GM18951 (cell line): ENCODE data around the gene SERTAD1.

Experiments
- POLR2A ChIP-seq: IDR thresholded peaks from 4 replicates; pipeline ENCODE4 v1.6.1; 2011; ENCODE audit warnings: mild to moderate bottlenecking; ENCODE audit not compliant: insufficient read length, insufficient read depth; ENCODE audit errors: extremely low read depth
- in situ Hi-C: fragments of 300-500 bp; cut with MboI; formaldehyde crosslinking; loops from one replicate; pipeline ENCODE4 v1.12.0; 2022; ENCODE audit warnings: low sequenced_read_pairs, mixed read lengths, inconsistent platforms; ENCODE audit not compliant: unreplicated experiment

SERTAD1 gene

GRCh38 chr19:40395956-40396355 is 29.8 kb downstream of the SERTAD1 start:
- no peak for TF ChIP-seq POLR2A
- in situ Hi-C loops = no loop called here

DNA sequence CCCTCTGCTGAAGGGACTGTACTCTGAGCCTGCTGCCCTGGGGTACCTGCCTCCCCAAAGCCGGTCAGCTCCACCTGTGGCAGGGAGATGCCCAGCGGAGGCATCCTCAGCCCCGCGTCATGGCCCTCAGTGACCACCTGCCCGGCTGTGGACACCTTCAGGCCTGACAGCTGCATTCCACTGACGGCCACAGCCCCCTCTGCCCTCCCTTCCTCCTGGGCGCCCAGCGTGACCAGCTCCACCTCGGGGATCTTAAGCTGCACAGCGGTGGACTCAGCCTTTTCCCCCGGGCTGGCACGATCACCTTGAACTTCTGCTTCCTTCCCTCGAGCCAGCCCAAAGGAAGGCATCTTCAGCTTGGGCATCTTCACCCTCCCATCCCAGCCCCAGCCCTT is 31.0 kb downstream of the SERTAD1 start:
- in situ Hi-C loops = no loop called here
- TF ChIP-seq POLR2A = no peak

DNA sequence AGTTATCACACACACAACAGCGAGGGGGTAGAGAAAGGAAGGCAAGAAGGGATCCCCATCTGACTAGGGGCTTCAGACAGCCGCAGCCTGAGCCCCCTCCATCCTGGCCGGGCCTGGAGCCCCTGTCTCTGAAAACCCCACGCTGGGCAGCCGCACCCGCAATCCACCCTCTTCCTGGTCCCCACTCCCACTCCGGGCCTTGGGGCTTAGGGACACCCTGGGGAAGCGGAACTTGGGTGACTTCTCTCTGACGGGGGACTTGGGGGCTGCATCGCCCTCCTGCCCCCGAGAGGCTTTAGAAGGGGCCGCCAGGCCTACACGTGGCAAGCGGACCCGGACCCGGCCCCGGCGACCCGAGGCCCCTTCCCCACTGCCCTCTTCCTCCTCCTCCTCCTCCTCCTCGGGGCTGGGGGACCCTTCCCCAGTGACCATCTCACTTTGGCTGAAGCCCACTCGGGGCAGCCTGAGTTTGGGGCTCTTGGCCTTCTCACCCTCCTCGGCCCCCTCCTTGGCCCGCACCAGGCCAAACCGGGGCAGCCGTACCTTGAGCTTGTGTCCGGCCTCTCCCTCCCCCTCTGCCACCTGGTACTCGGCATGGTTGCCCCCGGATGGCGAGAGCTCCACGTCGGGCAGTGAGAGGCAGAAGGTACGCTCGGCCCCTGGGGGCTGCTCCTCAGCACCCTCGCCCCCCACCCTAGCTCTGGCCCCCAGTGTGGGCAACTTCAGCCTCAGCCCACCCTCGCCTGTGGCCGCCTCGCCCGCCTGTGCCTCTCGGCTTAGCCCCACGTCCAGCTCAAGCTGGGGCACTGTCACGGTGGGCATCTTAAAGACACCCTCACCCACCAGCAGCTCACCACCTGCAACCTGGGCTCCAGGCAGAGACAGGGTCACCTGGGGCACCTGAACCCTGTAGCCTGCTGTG is 31.6 kb downstream of the SERTAD1 start:
- TF ChIP-seq POLR2A = no peak
- in situ Hi-C loops = no loop called here

DNA sequence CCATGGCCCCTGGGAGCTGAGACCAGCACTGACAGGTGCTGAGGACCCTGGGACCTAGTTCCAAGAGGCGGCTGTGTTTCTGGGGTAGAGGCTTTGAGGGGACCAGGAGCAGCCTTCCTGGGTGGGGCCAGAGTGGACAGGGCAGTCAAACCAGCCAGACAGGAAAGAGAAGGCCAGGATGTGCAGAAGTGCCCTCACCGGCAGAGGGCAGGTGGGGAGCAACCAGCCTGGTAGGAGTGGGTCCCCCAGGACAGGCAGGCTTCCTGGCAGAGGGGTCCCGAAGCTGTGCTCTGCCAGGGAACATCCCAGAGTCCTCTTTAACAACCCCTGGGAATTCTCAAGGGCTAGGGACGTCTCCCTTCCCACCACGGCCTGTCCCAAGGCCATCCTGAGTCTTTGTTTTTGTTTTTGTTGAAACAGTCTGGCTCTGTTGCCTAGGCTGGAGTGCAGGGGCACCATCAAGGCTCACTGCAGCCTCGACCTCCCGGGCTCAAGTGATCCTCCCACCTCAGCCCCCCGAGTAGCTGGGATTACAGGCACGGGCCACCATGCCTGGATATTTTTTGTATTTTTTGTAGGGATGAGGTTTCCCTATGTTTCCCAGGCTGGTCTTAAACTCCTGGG is 32.8 kb downstream of the SERTAD1 start:
- TF ChIP-seq POLR2A = no peak
- in situ Hi-C loops = no loop called here

GRCh38 chr19:40392123-40392522 is 33.7 kb downstream of the SERTAD1 start:
- no peak for TF ChIP-seq POLR2A
- in situ Hi-C loops = no loop called here

GRCh38 chr19:40390084-40390742 is 35.6 kb downstream of the SERTAD1 start, which contains the start of gene HIPK4:
Gene HIPK4 (minus strand): TSS chr19:40390181. CDS start chr19:40389902, 279 bp downstream.
- no peak for TF ChIP-seq POLR2A
- in situ Hi-C loops = no loop called here

DNA sequence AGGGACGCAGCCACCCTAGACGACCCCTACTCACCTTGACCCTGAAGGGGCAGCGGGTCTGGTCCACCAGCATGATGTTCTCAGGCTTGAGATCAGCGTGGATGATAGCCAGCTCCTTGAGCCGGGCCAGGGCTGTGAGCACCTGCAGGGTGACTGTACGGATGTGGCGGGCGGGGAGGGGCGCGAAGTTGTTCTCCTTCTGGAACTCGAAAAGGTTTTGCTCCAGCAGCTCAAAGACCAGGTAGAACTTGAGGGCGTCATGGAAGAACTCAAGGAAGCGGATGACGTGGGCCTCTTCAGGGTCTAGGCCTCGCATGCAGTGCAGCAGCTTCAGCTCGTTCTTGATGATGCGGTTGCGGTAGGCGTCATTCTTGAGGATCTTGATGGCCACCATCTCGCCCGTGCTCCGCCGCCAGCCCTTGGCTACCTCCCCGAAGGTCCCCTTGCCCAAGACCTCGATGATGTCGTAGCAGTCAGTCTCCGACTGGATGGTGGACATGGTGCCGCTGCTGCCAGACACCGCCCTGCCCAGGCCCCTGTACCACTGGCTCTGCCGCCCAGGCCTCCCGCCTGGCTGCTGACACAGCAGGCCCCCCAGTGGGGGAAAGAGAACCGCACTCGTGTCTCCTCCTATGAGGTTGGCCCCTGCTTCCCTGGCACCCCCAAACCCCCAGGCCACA is 36.2 kb downstream of the SERTAD1 start:
- TF ChIP-seq POLR2A = no peak
- in situ Hi-C loops = no loop called here

GRCh38 chr19:40388481-40388880 is 37.3 kb downstream of the SERTAD1 start:
- TF ChIP-seq POLR2A = no peak
- in situ Hi-C loops = no loop called here

- in situ Hi-C loops = no loop called here
- TF ChIP-seq POLR2A = no peak
Observed at GRCh38 chr19:40387155-40387554, 38.6 kb downstream of the SERTAD1 start.

GRCh38 chr19:40383668-40384248 is 42.0 kb downstream of the SERTAD1 start:
- in situ Hi-C loops = no loop called here
- no peak for TF ChIP-seq POLR2A

- in situ Hi-C loops = no loop called here
- TF ChIP-seq POLR2A = no peak
Observed at GRCh38 chr19:40381321-40381720, 44.5 kb downstream of the SERTAD1 start.

- TF ChIP-seq POLR2A = no peak
- in situ Hi-C loops = no loop called here
Observed at GRCh38 chr19:40380199-40381037, 45.4 kb downstream of the SERTAD1 start.
